Activated naive CD8-positive, alpha-beta T cell treated with anti-CD3 and anti-CD28 coated beads, Interleukin-2, amount 10 ng/mL, durations not matched to agents 7 days and 5 days (primary cell): ENCODE measurements around the gene LYZL4. TPM values are rescaled to one million over a fixed set of nuclear protein-coding genes. Genes with fewer than 3 reads are reported as not detected.
A peak's percentile ranks its signal among the peaks of the same experiment; 100 is the strongest.

Experiments
- ATAC-seq: fragments of 150-1000 bp; cut with Tn5 transposase; one replicate; pipeline ENCODE4 v1.10.0; 2021; ENCODE audit warnings: low read depth, moderate library complexity
- POLR2A ChIA-PET: fragments of 350-600 bp; sonication (Branson Sonifier 250); formaldehyde crosslinking; loops from one replicate; lab custom pipeline; 2021; ENCODE audit warnings: antibody characterized with exemption; lab: Charles Lee
- DNase-seq: peaks from one replicate; pipeline ENCODE4 v3.0.0; 2021
- H3K27ac Mint-ChIP-seq: one replicate; pipeline ENCODE4 v1.8.0; 2022; ENCODE audit warnings: mild to moderate bottlenecking, mixed read lengths
- H3K27me3 Mint-ChIP-seq: one replicate; pipeline ENCODE4 v1.8.0; 2022; ENCODE audit warnings: mild to moderate bottlenecking, moderate library complexity, mixed read lengths
- H3K36me3 Mint-ChIP-seq: one replicate; pipeline ENCODE4 v1.8.0; 2021; ENCODE audit warnings: mild to moderate bottlenecking, mixed read lengths
- H3K4me1 Mint-ChIP-seq: one replicate; pipeline ENCODE4 v1.8.0; 2021; ENCODE audit warnings: mixed read lengths
- H3K4me3 Mint-ChIP-seq: one replicate; pipeline ENCODE4 v1.8.0; 2022; ENCODE audit warnings: mild to moderate bottlenecking, moderate library complexity, mixed read lengths
- H3K9me3 Mint-ChIP-seq: one replicate; pipeline ENCODE4 v1.8.0; 2021; ENCODE audit warnings: mixed read lengths
- total RNA-seq, 2 experiments: library from RNA; stranded (reverse); gene quantifications; one replicate each; pipeline ENCODE4 v1.2.3, GENCODE V29; 2021

The LYZL4 gene
- total RNA-seq, 2 experiments from 2014 or later = not detected

DNA sequence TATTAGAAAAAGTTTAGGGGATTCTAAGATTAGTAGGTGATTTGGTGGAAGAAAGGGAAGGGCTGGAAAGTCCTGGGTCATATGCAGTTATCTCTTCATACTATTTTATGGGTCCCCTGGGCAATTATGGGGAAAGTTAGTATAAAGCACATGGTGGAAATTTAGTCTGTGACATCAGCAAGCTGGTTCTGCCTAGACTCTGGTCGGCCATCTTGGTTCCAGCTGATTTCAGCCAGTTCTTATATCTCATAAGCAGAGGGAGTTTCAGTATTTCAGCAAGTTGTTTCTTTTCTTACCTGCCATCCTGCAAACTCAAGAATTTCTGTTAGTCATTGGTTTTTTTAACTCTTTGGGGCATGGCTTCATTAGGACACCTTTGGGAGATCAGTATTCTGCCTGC lies 1.0 kb upstream of the LYZL4 start:
- Mint-ChIP-seq H3K27me3 (peaks cover 9% of the 10 kb centered on the region), H3K4me1 (no peaks in the 10 kb centered on the region), H3K27ac (no peak overlapping the region), H3K4me3 (no peak overlapping the region), H3K9me3 (peaks cover 1% of the 10 kb centered on the region), H3K36me3 (peaks cover 1% of the 10 kb centered on the region)
- POLR2A ChIA-PET = no interaction called here
- ATAC-seq = no peak
- no peak for DNase-seq

DNA sequence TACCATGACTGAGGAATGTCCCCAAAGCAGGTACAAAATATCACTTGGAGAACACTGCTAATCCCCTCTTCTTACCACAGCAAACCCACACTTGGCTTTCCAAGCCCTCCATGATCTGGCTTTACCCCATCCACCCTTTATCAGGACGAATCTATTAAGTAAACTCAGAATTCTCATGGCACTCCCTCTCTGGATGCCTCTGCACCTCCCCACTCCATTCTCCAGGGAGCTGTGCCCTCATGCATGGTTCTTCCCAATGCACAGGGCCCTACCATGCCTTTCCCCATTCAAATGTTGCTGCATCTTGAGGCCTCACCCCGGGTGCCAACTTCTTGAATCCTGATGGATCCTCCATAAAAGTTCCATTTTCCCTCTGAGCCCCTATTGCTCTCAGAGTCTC lies 2.3 kb downstream of the LYZL4 start:
- H3K36me3 Mint-ChIP-seq = peaks cover 1% of the 10 kb centered on the region
- peaks cover 5% of the 10 kb centered on the region for H3K4me1 Mint-ChIP-seq
- H3K27ac Mint-ChIP-seq = no peak overlapping the region
- H3K9me3 Mint-ChIP-seq = peaks cover 2% of the 10 kb centered on the region
- no peak overlapping the region for H3K4me3 Mint-ChIP-seq
- DNase-seq (no peak), ATAC-seq (no peak)
- peaks cover 6% of the 10 kb centered on the region for H3K27me3 Mint-ChIP-seq
- POLR2A ChIA-PET = no interaction called here

DNA sequence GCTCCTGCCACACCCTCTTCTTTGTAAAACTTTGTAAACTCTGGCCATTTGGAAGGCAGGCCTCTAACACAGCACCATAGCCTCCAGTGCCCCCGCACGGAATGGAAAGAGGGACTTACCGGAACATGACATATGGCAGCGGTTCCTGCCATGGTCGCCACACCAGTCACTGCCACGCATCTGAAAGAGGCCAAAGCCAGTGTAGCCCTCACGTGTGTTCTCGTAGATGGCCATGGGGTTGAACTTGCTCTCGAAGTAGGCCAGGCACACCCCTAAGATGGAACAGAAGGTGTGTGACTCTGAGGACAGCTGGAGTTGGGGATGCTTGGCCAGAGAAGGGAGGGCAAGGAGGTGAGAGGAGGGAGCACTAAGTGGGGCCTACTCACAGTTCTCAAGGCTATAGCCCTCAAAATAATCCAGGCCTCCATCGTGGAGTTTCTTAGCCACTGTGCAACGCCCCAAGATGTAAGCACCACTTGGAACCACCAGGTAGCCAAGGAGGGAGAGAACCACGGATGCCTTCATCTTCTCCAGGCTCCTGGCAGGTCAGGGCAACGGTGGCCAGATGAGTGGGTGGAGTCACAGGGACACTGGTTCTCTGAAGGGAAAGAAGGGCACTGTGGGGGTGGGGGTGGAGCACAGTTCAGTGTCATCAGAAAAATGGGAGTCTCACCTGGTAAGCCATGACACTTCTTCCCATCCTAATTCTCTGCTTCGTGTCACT lies 3.5 kb downstream of the LYZL4 start:
- Mint-ChIP-seq H3K4me1 (peaks cover 5% of the 10 kb centered on the region), H3K27me3 (peaks cover 6% of the 10 kb centered on the region), H3K27ac (no peak overlapping the region), H3K36me3 (peaks cover 1% of the 10 kb centered on the region), H3K4me3 (no peak overlapping the region), H3K9me3 (peaks cover 2% of the 10 kb centered on the region)
- no peak for DNase-seq
- POLR2A ChIA-PET = no interaction called here
- no peak for ATAC-seq

DNA sequence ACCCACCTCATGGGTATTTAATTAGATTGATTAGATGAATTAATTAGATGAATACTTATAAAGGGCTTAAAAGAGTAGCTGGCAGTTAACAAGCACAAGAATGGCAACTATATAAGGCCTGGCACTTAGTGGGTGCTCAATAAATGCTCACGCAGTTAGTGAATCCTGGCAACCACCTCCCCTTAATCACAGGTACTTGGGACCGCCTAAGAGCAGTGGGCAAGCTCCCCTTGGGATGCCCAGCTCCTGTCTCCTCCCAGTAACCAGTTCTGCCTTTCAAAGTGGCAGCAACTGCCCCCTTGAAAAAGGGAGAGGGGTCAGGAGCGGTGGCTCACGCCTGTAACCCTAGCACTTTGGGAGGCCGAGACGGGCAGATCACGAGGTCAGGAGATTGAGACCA lies 4.6 kb downstream of the LYZL4 start:
- peaks cover 5% of the 10 kb centered on the region for H3K27me3 Mint-ChIP-seq

DNA sequence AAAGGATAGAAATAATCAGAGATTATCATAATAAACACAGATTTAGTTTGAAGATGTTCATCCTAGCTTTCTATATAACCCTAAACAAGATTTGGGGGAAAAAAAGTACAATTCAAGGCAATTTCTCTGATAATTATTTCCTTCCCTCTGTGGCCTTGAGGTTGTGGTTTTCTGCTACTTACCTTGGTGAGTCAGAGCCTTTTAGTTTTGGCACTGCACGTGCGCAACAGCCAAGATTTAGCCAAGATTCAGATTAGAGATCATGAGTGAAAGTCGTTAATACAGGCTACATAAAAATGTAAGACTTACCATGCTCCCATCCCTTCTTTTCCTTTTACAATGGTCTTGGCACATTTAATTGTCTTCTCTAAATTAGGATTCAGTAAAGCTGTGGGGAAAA lies 6.7 kb downstream of the LYZL4 start:
- Mint-ChIP-seq H3K9me3 (peaks cover 5% of the 10 kb centered on the region), H3K4me3 (no peak overlapping the region), H3K36me3 (peaks cover 1% of the 10 kb centered on the region), H3K27me3 (no peaks in the 10 kb centered on the region), H3K27ac (no peak overlapping the region), H3K4me1 (peaks cover 5% of the 10 kb centered on the region)
- POLR2A ChIA-PET = no interaction called here
- DNase-seq (no peak), ATAC-seq (no peak)

More for the DNA sequence above, 4.6 kb downstream of the LYZL4 start:
- Mint-ChIP-seq H3K9me3 (peaks cover 4% of the 10 kb centered on the region), H3K4me3 (no peak overlapping the region), H3K27ac (no peak overlapping the region), H3K36me3 (peaks cover 1% of the 10 kb centered on the region), H3K4me1 (peaks cover 5% of the 10 kb centered on the region)
- ATAC-seq (no peak), DNase-seq (no peak)
- POLR2A ChIA-PET = no interaction called here

DNA sequence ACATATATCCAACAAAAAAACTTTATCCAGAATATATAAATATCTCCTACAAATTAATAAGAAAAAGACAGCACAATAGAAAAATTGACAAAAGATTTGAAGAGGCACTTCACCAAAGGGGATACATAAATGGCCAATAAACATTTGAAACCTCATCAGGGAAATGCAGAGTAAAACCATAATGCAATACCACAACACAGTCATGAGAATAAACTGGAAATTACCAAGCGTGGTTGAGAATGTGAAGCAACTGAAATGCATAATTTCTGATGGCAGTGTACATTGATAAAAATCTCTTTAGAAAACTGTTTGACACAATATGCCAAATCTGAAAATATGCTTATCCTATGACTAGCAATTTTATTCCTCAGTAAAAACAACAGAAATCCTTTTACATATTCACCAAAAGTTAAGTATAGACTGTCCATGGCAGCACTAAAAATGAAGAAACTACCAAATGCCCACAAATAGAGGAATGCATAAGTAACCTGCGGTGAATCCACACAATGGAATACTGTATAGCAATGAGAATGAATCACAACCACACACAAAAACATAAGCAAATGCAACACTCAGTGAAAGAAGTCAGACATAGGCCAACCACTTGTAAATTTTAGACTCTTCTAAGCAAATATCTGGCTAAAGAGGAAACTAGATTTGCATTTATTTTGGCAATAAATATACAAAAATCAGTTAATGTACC lies 7.9 kb downstream of the LYZL4 start:
- Mint-ChIP-seq H3K4me1 (peaks cover 5% of the 10 kb centered on the region), H3K36me3 (peaks cover 1% of the 10 kb centered on the region), H3K27me3 (no peaks in the 10 kb centered on the region), H3K4me3 (no peak overlapping the region), H3K9me3 (peaks cover 5% of the 10 kb centered on the region), H3K27ac (no peak overlapping the region)
- ATAC-seq = no peak
- DNase-seq = no peak
- POLR2A ChIA-PET = no interaction called here

DNA sequence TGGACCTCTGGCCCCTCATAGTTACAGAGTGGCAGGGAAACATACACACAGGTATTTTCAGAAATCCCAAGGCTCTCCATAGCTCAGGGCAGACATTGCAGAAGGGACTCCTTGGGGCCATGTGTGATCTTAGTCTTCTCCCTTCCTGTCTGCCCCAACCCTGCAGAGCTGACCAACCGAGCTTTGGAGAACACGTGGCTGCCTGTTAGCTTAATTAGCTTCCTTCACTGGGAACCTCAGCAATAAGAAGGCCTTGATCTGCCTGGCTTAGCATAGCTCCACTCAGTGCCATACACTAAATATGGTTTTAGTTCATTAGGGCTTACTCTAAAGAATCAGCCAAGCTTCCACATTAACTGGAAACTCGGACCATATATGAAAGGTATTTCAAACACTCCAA lies 12.3 kb downstream of the LYZL4 start:
- Mint-ChIP-seq H3K4me1 (no peaks in the 10 kb centered on the region), H3K27me3 (no peaks in the 10 kb centered on the region), H3K9me3 (peaks cover 4% of the 10 kb centered on the region), H3K27ac (no peak overlapping the region), H3K4me3 (no peak overlapping the region), H3K36me3 (no peaks in the 10 kb centered on the region)
- DNase-seq = no peak
- ATAC-seq = no peak
- POLR2A ChIA-PET = no interaction called here

DNA sequence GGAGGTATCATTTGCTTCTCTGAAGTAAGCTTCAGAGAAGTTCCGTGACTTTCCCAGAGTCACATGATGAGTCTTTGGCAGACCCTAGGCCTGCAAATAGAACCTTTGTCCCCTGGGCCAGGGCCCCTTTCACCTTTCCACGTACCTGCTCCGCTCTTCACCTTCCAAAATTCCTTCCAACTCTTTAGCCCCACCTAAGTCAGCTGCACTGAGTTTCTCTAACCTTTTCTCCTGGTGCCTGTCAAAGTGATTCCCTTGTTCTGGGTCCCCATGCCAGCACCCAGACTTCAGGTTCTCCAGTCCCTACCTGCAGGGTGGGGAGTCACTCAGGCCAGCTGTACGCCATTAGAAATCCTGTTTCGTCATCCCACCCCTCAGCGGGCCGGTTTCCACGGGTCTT lies 12.8 kb downstream of the LYZL4 start:
- no peaks in the 10 kb centered on the region for H3K36me3 Mint-ChIP-seq
- H3K4me1 Mint-ChIP-seq = no peaks in the 10 kb centered on the region
- peaks cover 4% of the 10 kb centered on the region for H3K9me3 Mint-ChIP-seq
- no peaks in the 10 kb centered on the region for H3K27me3 Mint-ChIP-seq
- no peak for ATAC-seq
- no peak overlapping the region for H3K27ac Mint-ChIP-seq
- POLR2A ChIA-PET = no interaction called here
- no peak overlapping the region for H3K4me3 Mint-ChIP-seq
- no peak for DNase-seq

DNA sequence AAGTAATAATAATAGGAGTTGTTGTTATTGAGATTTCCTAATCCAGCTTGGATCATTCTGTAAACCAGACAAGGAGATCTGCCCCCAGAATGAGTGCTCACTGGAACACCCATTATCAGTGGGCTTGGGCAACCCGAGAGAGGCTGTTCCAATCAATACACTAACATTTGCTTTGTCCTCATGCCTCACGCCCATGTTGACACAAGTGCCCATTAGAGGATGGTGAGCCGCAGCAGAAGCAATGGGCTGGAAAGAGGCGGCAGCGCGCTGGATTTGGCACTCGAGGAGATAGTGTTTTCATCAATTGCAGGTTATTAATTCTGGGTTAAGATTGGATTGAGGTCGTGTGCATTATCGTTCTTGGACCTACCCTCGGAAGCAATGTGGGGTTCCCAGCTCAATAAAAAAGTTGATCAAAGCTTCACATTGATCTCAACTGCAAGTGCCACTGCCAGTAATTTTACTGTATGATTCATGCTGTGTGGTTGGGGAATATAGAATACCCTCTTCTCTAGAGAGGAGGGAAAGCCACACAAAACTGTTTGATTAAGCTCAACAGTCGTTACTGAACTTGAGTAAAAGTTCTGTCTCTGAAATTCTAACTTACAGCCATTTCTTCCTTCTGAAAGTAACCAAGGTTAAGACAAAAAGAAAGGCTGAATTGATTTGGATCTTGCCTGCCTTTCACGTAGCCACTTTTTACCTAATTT lies 15.7 kb downstream of the LYZL4 start:
- Mint-ChIP-seq H3K4me1 (no peaks in the 10 kb centered on the region), H3K36me3 (peaks cover 1% of the 10 kb centered on the region), H3K27me3 (no peaks in the 10 kb centered on the region), H3K27ac (no peak overlapping the region), H3K4me3 (no peak overlapping the region), H3K9me3 (no peaks in the 10 kb centered on the region)
- DNase-seq (no peak), ATAC-seq (no peak)
- POLR2A ChIA-PET = no interaction called here

DNA sequence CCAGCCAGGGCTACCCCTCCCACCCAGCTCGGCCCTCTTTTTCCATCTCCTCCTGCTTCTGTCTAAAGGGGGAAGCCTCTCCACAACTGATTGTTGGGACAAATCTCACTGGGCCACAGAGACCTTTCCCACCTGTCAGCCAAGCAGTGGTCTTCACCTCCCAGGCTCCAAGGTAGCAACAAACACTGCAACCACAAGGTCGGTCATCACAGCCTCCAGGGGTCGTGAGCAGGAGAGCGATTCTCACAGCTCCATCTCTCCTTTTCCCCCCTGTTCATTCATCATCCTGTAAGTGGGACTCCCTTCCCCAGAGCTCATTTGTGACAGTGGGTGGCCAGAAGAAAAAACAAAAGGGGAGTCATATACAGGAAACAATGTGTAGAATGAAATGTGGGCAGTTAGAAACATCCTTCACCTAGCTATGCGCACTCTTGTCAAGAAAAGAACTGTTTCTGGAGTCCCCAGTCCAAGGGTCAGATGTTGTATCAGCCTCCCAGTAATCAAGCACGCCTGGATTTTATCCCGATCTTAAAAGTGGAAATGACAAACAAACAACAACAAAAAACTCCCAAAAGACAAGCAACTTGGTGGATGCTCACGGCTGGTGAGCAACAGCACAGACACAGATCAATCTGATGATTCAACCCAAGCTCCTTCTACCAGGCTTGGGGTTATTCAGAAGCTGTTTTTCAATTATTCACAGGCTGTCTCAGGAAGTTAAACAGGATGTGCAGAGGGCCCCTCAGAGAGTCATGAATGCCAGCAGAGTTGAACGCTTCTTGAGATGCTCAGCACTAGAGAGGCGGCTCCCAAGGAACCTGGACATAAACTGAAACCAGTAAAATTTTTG lies 22.4 kb downstream of the LYZL4 start:
- Mint-ChIP-seq H3K27me3 (peaks cover 2% of the 10 kb centered on the region), H3K4me1 (peaks cover 20% of the 10 kb centered on the region), H3K4me3 (peak overlapping the region; percentile 46), H3K27ac (peak overlapping the region; percentile 84), H3K9me3 (no peaks in the 10 kb centered on the region), H3K36me3 (peaks cover 4% of the 10 kb centered on the region)
- ATAC-seq = peak; percentile 96
- POLR2A ChIA-PET = interaction anchor here (1.3 kb wide), 1 partner anchor 42 kb away, joined by 8 read pairs; no protein-coding TSS in a partner anchor
- no peak for DNase-seq

DNA sequence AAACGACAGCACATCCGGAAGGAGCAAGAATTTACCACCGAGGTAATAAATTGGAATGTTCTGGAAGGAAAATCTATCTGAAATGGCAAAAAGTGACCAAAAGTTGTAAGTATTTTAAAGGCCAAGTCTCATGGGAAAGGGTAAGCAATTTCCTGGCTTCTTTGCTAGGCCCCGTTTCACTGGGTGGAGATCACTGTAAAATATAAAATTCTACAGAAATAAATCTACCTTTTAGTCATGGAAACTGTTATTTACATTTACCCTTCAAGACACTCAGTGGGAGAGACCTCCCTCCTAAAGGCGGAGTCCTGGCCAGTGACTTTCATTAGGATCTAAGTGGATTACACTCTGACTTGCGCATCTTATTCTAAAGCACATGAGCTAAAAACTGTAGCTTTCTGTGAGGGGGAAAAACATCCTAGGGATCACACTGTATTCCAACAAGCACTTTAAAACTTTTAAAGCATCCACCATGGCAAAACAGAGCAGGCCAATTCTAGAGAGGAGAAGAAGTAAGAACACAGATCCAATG lies 28.8 kb downstream of the LYZL4 start:
- POLR2A ChIA-PET = no interaction called here
- no peak overlapping the region for H3K4me3 Mint-ChIP-seq
- no peak for ATAC-seq
- H3K27ac Mint-ChIP-seq = no peak overlapping the region
- H3K9me3 Mint-ChIP-seq = no peaks in the 10 kb centered on the region
- no peak for DNase-seq
- H3K4me1 Mint-ChIP-seq = peaks cover 1% of the 10 kb centered on the region
- no peaks in the 10 kb centered on the region for H3K36me3 Mint-ChIP-seq
- H3K27me3 Mint-ChIP-seq = peaks cover 2% of the 10 kb centered on the region

DNA sequence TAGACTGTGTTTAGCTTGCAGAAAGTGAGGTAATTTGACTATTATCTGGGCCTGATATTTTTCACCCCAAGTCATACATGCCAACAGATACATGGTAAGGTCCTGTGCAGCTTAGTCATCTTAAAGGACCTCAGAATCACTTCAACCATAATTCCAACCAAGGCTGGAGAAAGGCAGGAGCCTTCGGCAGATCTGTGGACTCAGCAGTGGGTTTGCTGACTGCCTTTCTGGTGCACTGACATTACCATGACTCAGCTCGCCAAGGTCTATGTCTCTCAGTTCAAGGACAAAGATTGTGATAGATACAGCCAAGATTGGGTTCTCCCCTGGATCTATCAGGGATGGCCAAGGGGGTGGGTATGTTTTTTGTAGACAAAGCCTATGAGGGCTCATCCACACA lies 32.7 kb downstream of the LYZL4 start:
- H3K4me1 Mint-ChIP-seq = no peaks in the 10 kb centered on the region
- H3K36me3 Mint-ChIP-seq = no peaks in the 10 kb centered on the region
- H3K27ac Mint-ChIP-seq = no peak overlapping the region
- H3K4me3 Mint-ChIP-seq = no peak overlapping the region
- DNase-seq (no peak), ATAC-seq (no peak)
- POLR2A ChIA-PET = no interaction called here
- H3K27me3 Mint-ChIP-seq = peaks cover 2% of the 10 kb centered on the region
- no peaks in the 10 kb centered on the region for H3K9me3 Mint-ChIP-seq

DNA sequence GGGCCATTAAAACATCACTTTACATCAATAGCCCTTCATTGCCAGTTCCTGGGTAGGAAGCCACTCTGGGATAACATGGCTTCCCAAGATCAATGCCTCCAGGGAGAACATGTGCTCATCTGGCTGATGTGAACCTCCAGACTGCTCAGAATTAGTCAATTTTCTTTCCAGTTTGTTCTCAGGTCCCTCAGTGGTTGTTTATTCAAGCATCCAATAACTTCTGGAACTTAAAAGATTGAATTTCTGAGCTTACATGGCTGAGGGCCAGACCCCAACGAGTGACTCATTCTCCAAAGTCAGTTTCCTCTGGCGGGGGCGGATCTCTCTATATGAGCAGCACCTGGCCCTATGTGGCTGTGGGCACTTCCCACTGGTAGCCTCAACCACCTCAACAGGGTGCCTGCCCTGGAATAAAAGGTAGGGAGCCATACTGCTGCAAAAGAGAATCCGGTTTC lies 34.0 kb downstream of the LYZL4 start:
- H3K36me3 Mint-ChIP-seq = no peaks in the 10 kb centered on the region
- peaks cover 2% of the 10 kb centered on the region for H3K27me3 Mint-ChIP-seq
- peaks cover 1% of the 10 kb centered on the region for H3K4me1 Mint-ChIP-seq
- H3K4me3 Mint-ChIP-seq = no peak overlapping the region
- POLR2A ChIA-PET = no interaction called here
- no peaks in the 10 kb centered on the region for H3K9me3 Mint-ChIP-seq
- no peak for DNase-seq
- H3K27ac Mint-ChIP-seq = no peak overlapping the region
- peak; percentile 50 for ATAC-seq
